GM18861 (cell line): Measurements from ENCODE around the gene NIBAN1.
"Not testable (repeated sequence)": the region's sequence is repeated elsewhere in the genome, so short reads cannot be mapped to it uniquely, and the experiment has no call there.

ENCODE experiments used
- ATAC-seq: cut with Tn5 transposase; IDR thresholded peaks from one replicate; pipeline ENCODE4 v1.9.1; 2021; ENCODE audit not compliant: unreplicated experiment

Gene NIBAN1

GRCh38 chr1:184972315-184973055, 1.8 kb downstream of the NIBAN1 start:
- ATAC-seq: no peak

- ATAC-seq: no peak
Observed at GRCh38 chr1:184971522-184972265, 2.6 kb downstream of the NIBAN1 start.

- no peak for ATAC-seq
Observed at GRCh38 chr1:184970691-184971161, 3.6 kb downstream of the NIBAN1 start.

GRCh38 chr1:184966989-184967388, 7.3 kb downstream of the NIBAN1 start:
- no peak for ATAC-seq

GRCh38 chr1:184965944-184966860, 8.1 kb downstream of the NIBAN1 start:
- no peak for ATAC-seq

GRCh38 chr1:184965439-184965838, 8.9 kb downstream of the NIBAN1 start:
- ATAC-seq: no peak

- no peak for ATAC-seq
Observed at GRCh38 chr1:184959626-184960025, 14.7 kb downstream of the NIBAN1 start.

- no peak for ATAC-seq
Observed at GRCh38 chr1:184958554-184959353, 15.6 kb downstream of the NIBAN1 start.

- ATAC-seq: not testable (repeated sequence)
Observed at GRCh38 chr1:184957901-184958300, 16.4 kb downstream of the NIBAN1 start.

- no peak for ATAC-seq
Observed at GRCh38 chr1:184956999-184957700, 17.2 kb downstream of the NIBAN1 start.

GRCh38 chr1:184954232-184954995, 19.9 kb downstream of the NIBAN1 start:
- ATAC-seq: no peak

GRCh38 chr1:184953600-184954219, 20.6 kb downstream of the NIBAN1 start:
- no peak for ATAC-seq

GRCh38 chr1:184952428-184952827, 21.9 kb downstream of the NIBAN1 start:
- no peak for ATAC-seq

- ATAC-seq: no peak
Observed at GRCh38 chr1:184951788-184952187, 22.5 kb downstream of the NIBAN1 start.

- no peak for ATAC-seq
Observed at GRCh38 chr1:184950906-184951305, 23.4 kb downstream of the NIBAN1 start.

GRCh38 chr1:184950227-184950626, 24.1 kb downstream of the NIBAN1 start:
- no peak for ATAC-seq

GRCh38 chr1:184947497-184948256, 26.6 kb downstream of the NIBAN1 start:
- ATAC-seq: no peak
